ENCODE data around the gene F10.

Gene F10

DNA sequence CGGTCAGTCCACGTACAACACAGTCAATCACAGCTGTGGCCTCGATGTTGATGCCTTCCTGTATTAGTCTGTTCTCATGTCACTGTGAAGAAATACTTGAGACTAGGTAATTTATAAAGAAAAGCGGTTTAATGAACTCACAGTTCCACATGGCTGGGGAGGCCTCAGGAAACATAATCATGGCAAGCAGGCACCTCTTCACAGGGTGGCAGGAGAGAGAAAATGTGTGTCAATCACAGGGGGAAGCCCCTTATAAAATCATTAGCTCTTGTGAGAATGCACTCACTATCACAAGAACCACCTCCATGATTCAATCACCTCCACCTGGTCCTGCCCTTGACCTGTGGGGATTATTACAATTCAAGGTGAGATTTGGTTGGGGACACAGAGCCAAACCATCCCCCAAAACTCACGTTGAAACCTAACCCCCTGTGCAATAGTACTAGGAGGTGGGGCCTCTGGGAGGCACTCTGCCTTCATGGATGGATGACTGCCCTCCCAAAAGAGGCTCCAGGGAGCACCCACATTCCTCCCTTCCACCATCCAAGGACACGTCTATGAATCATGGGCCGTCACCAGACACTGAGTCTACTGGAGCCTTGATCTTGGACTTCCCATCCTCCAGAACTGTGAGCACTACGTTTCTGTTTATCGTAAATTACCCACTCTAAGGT is 33.5 kb downstream of the F10 start:
- Histone ChIP-seq H3K4me3 (ENCODE audit: insufficient read depth, low read length, poor library complexity, severe bottlenecking) (no peak overlapping the region), H4K20me1 (ENCODE audit: low read depth, low read length) (no peaks in the 10 kb centered on the region), H3K9ac (ENCODE audit: low read length) (no peak overlapping the region), H2AFZ (ENCODE audit: low read depth, low read length, severe bottlenecking) (no peak overlapping the region), H3K27me3 (ENCODE audit: low read length) (no peaks in the 10 kb centered on the region), H3K36me3 (ENCODE audit: low read length) (no peaks in the 10 kb centered on the region), H3K79me2 (ENCODE audit: insufficient read depth, low read length) (no peaks in the 10 kb centered on the region), H3F3A (ENCODE audit: insufficient read depth) (no peaks in the 10 kb centered on the region), H3K9me3 (ENCODE audit: insufficient read depth, low read length) (no peaks in the 10 kb centered on the region), H3K27ac (ENCODE audit: low read depth, low read length) (no peak overlapping the region), H3K4me2 (ENCODE audit: low read depth, low read length, poor library complexity, severe bottlenecking) (no peak overlapping the region), H3K9me2 (replicated peaks; ENCODE audit: insufficient read depth, low read length) (no peaks in the 10 kb centered on the region)
- no peak for TF ChIP-seq EZH2phosphoT487 (conservative IDR thresholded peaks at IDR 0.05; ENCODE audit: low read length)
- TF ChIP-seq, protein P1, sequence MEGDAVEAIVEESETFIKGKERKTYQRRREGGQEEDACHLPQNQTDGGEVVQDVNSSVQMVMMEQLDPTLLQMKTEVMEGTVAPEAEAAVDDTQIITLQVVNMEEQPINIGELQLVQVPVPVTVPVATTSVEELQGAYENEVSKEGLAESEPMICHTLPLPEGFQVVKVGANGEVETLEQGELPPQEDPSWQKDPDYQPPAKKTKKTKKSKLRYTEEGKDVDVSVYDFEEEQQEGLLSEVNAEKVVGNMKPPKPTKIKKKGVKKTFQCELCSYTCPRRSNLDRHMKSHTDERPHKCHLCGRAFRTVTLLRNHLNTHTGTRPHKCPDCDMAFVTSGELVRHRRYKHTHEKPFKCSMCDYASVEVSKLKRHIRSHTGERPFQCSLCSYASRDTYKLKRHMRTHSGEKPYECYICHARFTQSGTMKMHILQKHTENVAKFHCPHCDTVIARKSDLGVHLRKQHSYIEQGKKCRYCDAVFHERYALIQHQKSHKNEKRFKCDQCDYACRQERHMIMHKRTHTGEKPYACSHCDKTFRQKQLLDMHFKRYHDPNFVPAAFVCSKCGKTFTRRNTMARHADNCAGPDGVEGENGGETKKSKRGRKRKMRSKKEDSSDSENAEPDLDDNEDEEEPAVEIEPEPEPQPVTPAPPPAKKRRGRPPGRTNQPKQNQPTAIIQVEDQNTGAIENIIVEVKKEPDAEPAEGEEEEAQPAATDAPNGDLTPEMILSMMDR (IDR thresholded peaks at IDR 0.05; ENCODE audit: insufficient read depth, low read length, poor library complexity, severe bottlenecking), result no peak

DNA sequence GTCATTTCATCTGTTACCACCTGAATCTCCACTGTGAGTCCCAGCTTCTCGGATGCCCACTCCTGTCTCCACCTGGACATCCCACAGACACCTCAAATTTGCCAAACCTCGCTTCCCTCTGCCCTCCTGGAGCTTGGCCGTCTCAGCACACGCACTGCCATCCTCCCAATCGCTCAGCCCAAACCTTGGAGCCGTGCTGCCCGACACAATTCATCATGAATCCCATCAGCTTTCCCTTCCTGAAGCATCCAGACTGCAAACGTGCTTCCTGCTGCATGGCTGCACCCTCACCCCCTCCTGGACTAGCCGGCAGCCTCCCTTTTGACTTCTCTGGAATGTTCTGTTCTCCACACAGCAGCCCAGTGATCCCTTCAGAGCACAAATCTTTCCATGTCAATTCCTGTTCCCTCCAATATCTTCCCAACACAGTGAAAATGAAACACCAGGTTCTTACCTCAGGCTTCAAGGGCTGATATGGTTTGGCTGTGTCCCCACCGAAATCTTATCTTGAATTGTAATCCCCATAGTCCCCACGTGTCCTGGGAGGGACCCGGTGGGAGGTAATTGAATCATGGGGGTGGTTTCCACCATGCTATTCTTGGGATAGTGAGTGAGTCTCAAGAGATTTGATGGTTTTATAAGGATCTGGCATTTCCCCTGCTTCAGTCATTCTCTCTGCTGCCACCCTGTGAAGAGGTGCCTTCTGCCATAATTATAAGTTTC is 34.8 kb downstream of the F10 start:
- H3K4me3 ChIP-seq (ENCODE audit: insufficient read depth, low read length, poor library complexity, severe bottlenecking), result no peak overlapping the region
- H2AFZ ChIP-seq (ENCODE audit: low read depth, low read length, severe bottlenecking), result no peak overlapping the region
- no peaks in the 10 kb centered on the region for H3K9me2 ChIP-seq (replicated peaks; ENCODE audit: insufficient read depth, low read length)
- H3K9ac ChIP-seq (ENCODE audit: low read length), result no peak overlapping the region
- no peaks in the 10 kb centered on the region for H3F3A ChIP-seq (ENCODE audit: insufficient read depth)
- no peak overlapping the region for H3K4me2 ChIP-seq (ENCODE audit: low read depth, low read length, poor library complexity, severe bottlenecking)
- H3K9me3 ChIP-seq (ENCODE audit: insufficient read depth, low read length), result no peaks in the 10 kb centered on the region
- no peaks in the 10 kb centered on the region for H3K36me3 ChIP-seq (ENCODE audit: low read length)
- H3K27ac ChIP-seq (ENCODE audit: low read depth, low read length), result no peak overlapping the region
- TF ChIP-seq EZH2phosphoT487 (conservative IDR thresholded peaks at IDR 0.05; ENCODE audit: low read length), result no peak
- TF ChIP-seq, protein P1 (IDR thresholded peaks at IDR 0.05; ENCODE audit: insufficient read depth, low read length, poor library complexity, severe bottlenecking), result no peak
- no peaks in the 10 kb centered on the region for H3K27me3 ChIP-seq (ENCODE audit: low read length)
- no peaks in the 10 kb centered on the region for H3K79me2 ChIP-seq (ENCODE audit: insufficient read depth, low read length)
- H4K20me1 ChIP-seq (ENCODE audit: low read depth, low read length), result no peaks in the 10 kb centered on the region

DNA sequence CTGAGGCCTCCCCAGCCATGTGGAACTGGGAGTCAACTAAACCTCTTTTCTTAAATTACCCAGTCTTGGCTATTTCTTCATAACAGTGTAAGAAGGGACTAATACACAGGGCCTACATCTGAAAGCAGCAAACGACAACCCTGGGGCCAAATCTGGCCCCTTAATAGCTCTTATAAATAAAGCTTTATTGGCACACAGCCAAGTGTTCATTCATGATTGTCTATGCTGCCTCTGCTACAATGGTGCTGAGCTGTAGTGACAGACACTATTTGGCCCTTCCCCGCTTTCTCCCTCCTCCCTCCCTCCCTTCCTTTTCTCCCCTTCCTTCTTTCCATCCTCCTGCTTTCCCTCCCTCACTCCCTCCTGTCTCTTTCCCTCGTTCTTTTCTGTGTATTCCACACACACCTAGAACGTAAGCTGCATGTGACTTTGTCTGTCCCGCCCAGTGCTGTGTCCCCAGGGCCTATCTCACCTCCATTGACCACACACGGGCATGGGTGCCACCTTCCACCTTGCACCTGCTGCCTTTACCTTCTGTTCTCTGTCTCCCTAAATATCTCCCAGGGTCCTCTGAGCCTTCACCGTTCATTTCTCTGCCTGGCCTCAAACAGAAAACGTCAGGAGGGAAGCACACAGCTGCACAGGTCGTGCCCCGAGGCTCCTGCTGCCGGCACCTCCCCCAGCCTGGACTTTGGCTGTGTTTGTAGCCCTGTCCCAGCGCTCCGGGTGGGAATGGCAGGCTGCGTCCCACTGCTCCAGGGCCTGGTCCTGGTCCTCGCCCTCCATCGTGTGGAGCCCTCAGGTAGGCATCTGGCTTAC is 35.5 kb downstream of the F10 start, which contains the start of gene PROZ:
TSS of gene PROZ (plus strand) at position 720 of the 819 bp plus-strand sequence. CDS start at position 733, 13 bp downstream.
- H3F3A ChIP-seq (ENCODE audit: insufficient read depth), result no peaks in the 10 kb centered on the region
- TF ChIP-seq, protein P1 (IDR thresholded peaks at IDR 0.05; ENCODE audit: insufficient read depth, low read length, poor library complexity, severe bottlenecking), result no peak
- no peak for TF ChIP-seq EZH2phosphoT487 (conservative IDR thresholded peaks at IDR 0.05; ENCODE audit: low read length)
- no peaks in the 10 kb centered on the region for H3K9me3 ChIP-seq (ENCODE audit: insufficient read depth, low read length)
- H3K79me2 ChIP-seq (ENCODE audit: insufficient read depth, low read length), result no peaks in the 10 kb centered on the region
- H3K27ac ChIP-seq (ENCODE audit: low read depth, low read length), result no peak within 1 kb of the TSS
- H3K9me2 ChIP-seq (replicated peaks; ENCODE audit: insufficient read depth, low read length), result no peaks in the 10 kb centered on the region
- H3K4me3 ChIP-seq (ENCODE audit: insufficient read depth, low read length, poor library complexity, severe bottlenecking), result no peak within 1 kb of the TSS
- no peaks in the 10 kb centered on the region for H3K27me3 ChIP-seq (ENCODE audit: low read length)
- no peaks in the 10 kb centered on the region for H4K20me1 ChIP-seq (ENCODE audit: low read depth, low read length)
- no peak within 1 kb of the TSS for H3K9ac ChIP-seq (ENCODE audit: low read length)
- no peak within 1 kb of the TSS for H3K4me2 ChIP-seq (ENCODE audit: low read depth, low read length, poor library complexity, severe bottlenecking)
- no peaks in the 10 kb centered on the region for H3K36me3 ChIP-seq (ENCODE audit: low read length)
- H2AFZ ChIP-seq (ENCODE audit: low read depth, low read length, severe bottlenecking), result no peak within 1 kb of the TSS
